HFF-Myc (cell line): ENCODE results near the gene SLC16A7.

Experiments
- DNase-seq: peaks from one replicate; pipeline ENCODE4 v3.0.0-alpha.2; 2011; ENCODE audit warnings: low read depth; ENCODE audit errors: extremely low read depth
- H3K4me3 ChIP-seq: replicated peaks from 2 replicates; pipeline ENCODE4 v1.5.1; 2011; ENCODE audit warnings: low read depth, mild to moderate bottlenecking, control low read depth, low read length
- TF ChIP-seq, protein P1 (sequence below): IDR thresholded peaks from 2 replicates; pipeline ENCODE4 v1.5.1; 2012; ENCODE audit warnings: mild to moderate bottlenecking, low read depth, low read length, control low read depth; ENCODE audit errors: missing control alignments

Gene SLC16A7

DNA sequence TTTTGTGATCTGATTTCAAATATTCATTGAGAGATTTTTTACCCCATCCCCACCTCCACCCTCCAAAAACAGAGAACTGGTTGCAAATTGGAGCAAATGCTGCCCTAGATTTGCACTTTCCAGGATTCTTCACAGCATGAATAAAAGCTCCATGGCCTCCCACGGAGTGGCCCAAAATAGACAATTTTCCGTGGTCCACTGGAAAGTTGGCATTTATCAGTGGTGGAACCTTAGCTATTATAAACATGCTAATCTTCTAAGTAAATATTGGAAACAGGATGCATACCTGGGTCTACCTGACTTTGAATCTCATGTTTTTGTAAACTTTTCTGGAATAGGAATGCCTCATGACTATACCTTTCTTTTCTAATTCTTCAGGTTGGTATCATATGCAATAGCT is 123.9 kb downstream of the SLC16A7 start:
- TF ChIP-seq, protein P1, sequence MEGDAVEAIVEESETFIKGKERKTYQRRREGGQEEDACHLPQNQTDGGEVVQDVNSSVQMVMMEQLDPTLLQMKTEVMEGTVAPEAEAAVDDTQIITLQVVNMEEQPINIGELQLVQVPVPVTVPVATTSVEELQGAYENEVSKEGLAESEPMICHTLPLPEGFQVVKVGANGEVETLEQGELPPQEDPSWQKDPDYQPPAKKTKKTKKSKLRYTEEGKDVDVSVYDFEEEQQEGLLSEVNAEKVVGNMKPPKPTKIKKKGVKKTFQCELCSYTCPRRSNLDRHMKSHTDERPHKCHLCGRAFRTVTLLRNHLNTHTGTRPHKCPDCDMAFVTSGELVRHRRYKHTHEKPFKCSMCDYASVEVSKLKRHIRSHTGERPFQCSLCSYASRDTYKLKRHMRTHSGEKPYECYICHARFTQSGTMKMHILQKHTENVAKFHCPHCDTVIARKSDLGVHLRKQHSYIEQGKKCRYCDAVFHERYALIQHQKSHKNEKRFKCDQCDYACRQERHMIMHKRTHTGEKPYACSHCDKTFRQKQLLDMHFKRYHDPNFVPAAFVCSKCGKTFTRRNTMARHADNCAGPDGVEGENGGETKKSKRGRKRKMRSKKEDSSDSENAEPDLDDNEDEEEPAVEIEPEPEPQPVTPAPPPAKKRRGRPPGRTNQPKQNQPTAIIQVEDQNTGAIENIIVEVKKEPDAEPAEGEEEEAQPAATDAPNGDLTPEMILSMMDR = no peak
- H3K4me3 ChIP-seq = no peak overlapping the region
- DNase-seq = no peak

DNA sequence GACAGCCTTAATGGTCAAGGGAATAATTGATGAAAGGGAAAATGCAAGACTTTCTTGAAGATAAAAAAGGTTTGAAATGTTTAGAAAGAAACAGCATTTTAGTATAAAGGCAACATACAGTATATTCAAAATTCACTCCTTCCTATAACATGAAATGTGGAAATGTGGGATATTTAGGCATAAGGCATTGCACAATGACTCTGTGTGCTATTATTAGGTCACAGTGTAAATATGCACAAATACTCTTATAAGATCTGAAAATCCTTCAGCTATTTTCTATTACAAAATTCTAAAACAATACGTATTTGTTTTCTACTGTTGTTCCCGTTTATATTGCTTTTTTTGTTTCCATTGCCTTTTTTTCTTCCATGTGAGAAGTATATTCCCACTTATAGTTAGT is 127.7 kb downstream of the SLC16A7 start:
- no peak overlapping the region for H3K4me3 ChIP-seq
- DNase-seq = no peak
- TF ChIP-seq, protein P1 = no peak

DNA sequence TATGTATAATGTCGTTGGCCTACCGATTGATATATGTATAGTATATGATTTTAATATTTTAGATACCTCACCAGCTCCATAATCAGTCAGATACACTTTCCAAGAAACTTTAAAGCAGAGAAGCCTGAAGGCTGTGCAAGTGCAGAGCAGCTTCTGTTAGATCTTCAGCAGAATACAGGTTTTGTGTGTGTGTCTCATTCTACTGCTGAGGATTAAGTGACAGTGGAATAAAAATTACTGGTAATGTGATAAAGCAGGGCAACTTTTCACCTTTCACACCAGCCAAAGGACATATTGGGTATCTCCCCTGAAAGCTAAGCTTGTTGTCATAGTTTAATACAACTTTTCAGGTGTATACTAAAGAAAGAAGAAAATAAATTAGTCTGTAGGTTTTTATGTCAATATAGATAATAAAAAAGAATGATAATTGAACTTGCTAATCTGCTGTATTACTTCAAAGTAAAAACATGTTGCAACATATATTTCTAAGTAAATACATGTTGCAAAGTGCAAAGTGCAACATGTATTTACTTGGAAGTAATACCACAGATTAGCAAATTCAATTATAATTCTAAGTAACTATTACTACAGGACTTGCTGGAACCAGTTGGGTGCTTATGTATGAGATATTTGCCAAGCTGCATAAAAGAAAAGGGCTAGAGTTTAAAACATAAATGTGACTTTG is 128.3 kb downstream of the SLC16A7 start:
- TF ChIP-seq, protein P1 = no peak
- DNase-seq = no peak
- no peak overlapping the region for H3K4me3 ChIP-seq

DNA sequence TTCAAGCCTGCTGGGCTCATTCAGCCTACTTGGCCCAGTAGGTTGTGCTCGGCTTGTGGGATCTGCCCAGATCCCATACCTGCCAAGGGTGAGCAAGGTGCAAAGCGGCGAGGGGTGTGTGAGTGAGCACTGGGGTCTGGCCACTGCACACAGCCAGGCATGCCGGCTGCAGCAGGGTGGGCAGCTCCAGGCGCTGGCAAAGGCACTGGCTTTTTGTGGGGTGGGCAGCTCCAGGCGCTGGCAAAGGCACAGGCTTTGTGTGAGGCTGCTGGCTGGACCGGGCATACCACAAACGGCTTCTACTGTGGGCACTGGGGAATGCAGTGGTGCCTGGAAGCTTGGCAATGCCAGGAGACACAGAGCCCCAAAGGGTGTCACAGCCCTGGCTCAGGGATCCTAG is 137.4 kb downstream of the SLC16A7 start:
- no peak for DNase-seq
- TF ChIP-seq, protein P1 = no peak
- H3K4me3 ChIP-seq = no peak overlapping the region

DNA sequence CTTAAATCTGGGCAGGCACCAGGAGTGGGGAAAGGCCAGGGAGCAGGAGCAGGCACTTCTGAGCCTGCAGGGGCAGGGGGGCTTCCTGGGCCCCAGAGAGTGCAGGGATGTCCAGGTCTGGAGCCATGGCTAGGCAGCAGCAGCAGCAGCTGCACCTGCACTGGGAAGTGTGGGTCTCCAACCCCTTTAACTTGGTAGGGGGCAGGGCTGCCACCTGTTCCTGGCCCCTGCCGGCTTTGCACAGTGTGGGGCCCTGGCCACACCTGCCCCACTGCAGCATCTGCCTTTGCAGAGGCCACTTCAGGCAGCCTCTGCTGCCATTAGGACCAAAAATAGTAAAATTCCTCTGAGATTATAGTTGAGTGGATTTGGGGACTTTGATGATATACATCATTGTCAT is 138.5 kb downstream of the SLC16A7 start:
- TF ChIP-seq, protein P1 = no peak
- no peak for DNase-seq
- H3K4me3 ChIP-seq = no peak overlapping the region

DNA sequence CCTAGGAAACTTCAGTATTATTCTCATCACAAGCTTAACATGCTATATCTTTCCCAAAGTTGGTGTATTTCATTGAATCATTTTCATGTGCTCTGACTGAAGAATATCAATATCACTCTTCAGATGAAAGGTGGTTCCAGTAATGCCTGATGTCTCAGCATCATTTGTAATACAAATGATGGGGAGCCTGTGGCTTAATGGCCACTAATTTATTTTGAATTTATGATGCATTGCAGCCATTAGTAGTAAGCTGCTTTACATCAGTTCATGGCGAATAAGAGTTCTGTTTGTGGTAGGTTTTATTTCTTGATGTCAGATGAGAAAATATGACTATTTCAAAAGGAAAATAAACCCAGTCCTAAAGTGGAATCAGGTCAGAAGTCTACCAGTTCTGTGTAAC is 139.4 kb downstream of the SLC16A7 start:
- TF ChIP-seq, protein P1 = no peak
- DNase-seq = no peak
- H3K4me3 ChIP-seq = no peak overlapping the region

DNA sequence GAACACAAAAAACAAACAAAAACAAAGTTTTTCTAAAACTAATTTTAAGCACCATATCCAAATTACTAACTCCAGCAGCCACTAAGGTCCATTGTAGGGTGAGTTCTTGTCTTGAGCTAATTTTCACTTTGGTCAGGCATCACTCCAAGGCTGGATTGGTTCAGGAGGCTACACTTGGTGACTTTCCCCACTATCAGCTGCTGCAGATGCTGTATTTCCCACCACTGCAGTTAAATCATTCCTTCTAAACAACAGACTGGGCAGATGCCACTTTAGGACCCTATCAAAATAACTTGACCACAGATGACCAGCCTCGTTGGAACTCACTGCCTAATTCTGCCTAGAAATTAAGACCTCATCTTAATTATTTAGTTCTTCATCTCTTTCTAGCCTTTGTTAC is 140.5 kb downstream of the SLC16A7 start:
- TF ChIP-seq, protein P1 = no peak
- no peak overlapping the region for H3K4me3 ChIP-seq
- DNase-seq = no peak
